Right lobe of liver (tissue), 6 donors: ENCODE results near the gene FTH1. TPM values are rescaled to one million over a fixed set of nuclear protein-coding genes. Genes with fewer than 3 reads are reported as not detected.

Experiments used
- ATAC-seq, 4 donors: fragments of 200-7000 bp; cut with Tn5 transposase; one replicate each; pipeline ENCODE4 v1.9.1; 2020; ENCODE audit warnings: mild to moderate bottlenecking in 4 of 4, moderate library complexity in 4 of 4
- DNase-seq, 3 donors: peaks; one replicate each; pipeline ENCODE4 v3.0.0-alpha.2; 2020
- H3K27ac ChIP-seq, 3 donors: fragments of 200-600 bp; one replicate each; pipeline ENCODE4 v1.8.0; 2022
- H3K27me3 ChIP-seq, 2 donors: fragments of 200-600 bp; one replicate each; pipeline ENCODE4 v1.8.0; 2022
- H3K36me3 ChIP-seq, 4 donors: fragments of 200-600 bp; sonication (generic) in 1 of 4; one replicate each; pipeline versions ENCODE4 v1.5.1 to v1.8.0; 2017 to 2022; ENCODE audit warnings: control low read depth in 1 of 4
- H3K4me1 ChIP-seq, 4 donors: fragments of 200-600 bp; sonication (generic) in 1 of 4; one replicate each; pipeline versions ENCODE4 v1.5.1 to v1.8.0; 2017 to 2022; ENCODE audit warnings: control low read depth in 1 of 4
- H3K4me3 ChIP-seq, 3 donors: fragments of 200-600 bp; one replicate each; pipeline ENCODE4 v1.8.0; 2022
- H3K9me3 ChIP-seq, 4 donors: fragments of 200-600 bp; sonication (generic) in 1 of 4; one replicate each; pipeline versions ENCODE4 v1.5.1 to v1.8.0; 2017 to 2022; ENCODE audit warnings: control low read depth in 1 of 4
- CTCF ChIP-seq, 4 donors: fragments of 200-600 bp in 3 of 4; fragments of 450-650 bp in 1 of 4; IDR thresholded peaks; one replicate each; pipeline versions ENCODE4 v1.5.1 to v1.8.0; 2016 to 2022; ENCODE audit warnings: antibody characterized with exemption in 4 of 4, mild to moderate bottlenecking in 2 of 4
- POLR2A ChIP-seq: fragments of 450-650 bp; IDR thresholded peaks from one replicate; pipeline ENCODE4 v1.6.1; 2017; ENCODE audit warnings: antibody characterized with exemption, mild to moderate bottlenecking
- WGBS: methylation state at CpG from one replicate; pipeline ENCODE4 v1.1.6; 2018; ENCODE audit warnings: low coverage, low lambda C conversion rate; ENCODE audit not compliant: insufficient coverage; ENCODE audit errors: missing lambda C conversion rate; 5-methylcytosine and 5-hydroxymethylcytosine counted together
- intact Hi-C, 2 donors: fragments of 100-400 bp; cut with DNase I; formaldehyde crosslinking; loops; one replicate each; pipeline versions ENCODE4 v1.11.2 to v1.14.1; 2022
- total RNA-seq, 6 experiments: library from RNA; depleted of rRNA in 2 of 6; stranded (reverse); fragments of >200 nt in 2 of 6; fragmentation: NEBNext Ultra II Directional in 3 of 6; extraction: Animal tissue kit (Norgen Biotek cat#: 25700) in 3 of 6; gene quantifications; one replicate each; pipeline versions ENCODE4 v1.1.0 to v1.2.4, GENCODE V29; 2016 to 2023
- donor health status: DM: no; HTN: yes; CAD: no.
- donor health status: DM: no; HTN: no; CAD: no.
- donor health status: DM: no; HTN: no; CAD: no.
- donor health status: DM: no; HTN: yes; CAD: no.
- donor health status: DM: no; HTN: yes; CAD: no.

The FTH1 gene
- total RNA-seq, 6 experiments from 2014 or later = 1,131 to 2,981 (median 2,140) TPM

- H3K36me3 ChIP-seq = no peaks in the 10 kb centered on the region
- DNase-seq (peak in 2 of 3 donors; percentile 72 to 75), ATAC-seq (peak; percentile 54 to 81 (median 80))
- H3K4me3 ChIP-seq = no peak overlapping the region
- H3K27ac ChIP-seq = peak overlapping the region; percentile 40 to 73 (median 61)
- H3K4me1 ChIP-seq = no peaks in the 10 kb centered on the region
- H3K9me3 ChIP-seq = no peaks in the 10 kb centered on the region
- intact Hi-C loops = no loop called here
- H3K27me3 ChIP-seq = no peaks in the 10 kb centered on the region
- no peak for TF ChIP-seq CTCF (IDR thresholded peaks at IDR 0.05)
- TF ChIP-seq POLR2A = no peak
- 22% methylated on average over 4 of the region's 18 CpGs for WGBS
Measured at GRCh38 chr11:61923166-61924063, 44.0 kb downstream of the FTH1 start.

- DNase-seq (peak in 1 of 3 donors; percentile 66), ATAC-seq (peak; percentile 32 to 61 (median 44))
- H3K9me3 ChIP-seq = no peaks in the 10 kb centered on the region
- no peak overlapping the region for H3K4me3 ChIP-seq
- intact Hi-C loops = no loop called here
- WGBS = 75% methylated on average over 6 of the region's 6 CpGs
- no peak for TF ChIP-seq CTCF (IDR thresholded peaks at IDR 0.05)
- TF ChIP-seq POLR2A = no peak
- no peaks in the 10 kb centered on the region for H3K27me3 ChIP-seq
- no peaks in the 10 kb centered on the region for H3K36me3 ChIP-seq
- peak overlapping the region; percentile 36 to 73 (median 61) for H3K27ac ChIP-seq
- H3K4me1 ChIP-seq = no peaks in the 10 kb centered on the region
Measured at GRCh38 chr11:61922539-61922938, 44.9 kb downstream of the FTH1 start.

GRCh38 chr11:61921446-61921845 lies 46.0 kb downstream of the FTH1 start:
- Histone ChIP-seq H3K4me1 (no peaks in the 10 kb centered on the region), H3K9me3 (no peaks in the 10 kb centered on the region), H3K4me3 (no peak overlapping the region), H3K27ac (no peak overlapping the region), H3K27me3 (no peaks in the 10 kb centered on the region), H3K36me3 (no peaks in the 10 kb centered on the region)
- DNase-seq (no peak), ATAC-seq (no peak)
- TF ChIP-seq POLR2A (no peak), CTCF (IDR thresholded peaks at IDR 0.05) (no peak)
- intact Hi-C loops = no loop called here
- 53% methylated on average over 3 of the region's 3 CpGs for WGBS

- TF ChIP-seq CTCF (IDR thresholded peaks at IDR 0.05) = no peak
- TF ChIP-seq POLR2A = no peak
- Histone ChIP-seq H3K4me1 (no peaks in the 10 kb centered on the region), H3K36me3 (no peaks in the 10 kb centered on the region), H3K27ac (no peak overlapping the region), H3K4me3 (no peak overlapping the region), H3K27me3 (no peaks in the 10 kb centered on the region), H3K9me3 (no peaks in the 10 kb centered on the region)
- DNase-seq (no peak), ATAC-seq (no peak)
- WGBS = 38% methylated on average over 2 of the region's 13 CpGs
- intact Hi-C loops = no loop called here
Measured at GRCh38 chr11:61919705-61920631, 47.5 kb downstream of the FTH1 start.
